ENCODE results near the gene ESD.

DNA sequence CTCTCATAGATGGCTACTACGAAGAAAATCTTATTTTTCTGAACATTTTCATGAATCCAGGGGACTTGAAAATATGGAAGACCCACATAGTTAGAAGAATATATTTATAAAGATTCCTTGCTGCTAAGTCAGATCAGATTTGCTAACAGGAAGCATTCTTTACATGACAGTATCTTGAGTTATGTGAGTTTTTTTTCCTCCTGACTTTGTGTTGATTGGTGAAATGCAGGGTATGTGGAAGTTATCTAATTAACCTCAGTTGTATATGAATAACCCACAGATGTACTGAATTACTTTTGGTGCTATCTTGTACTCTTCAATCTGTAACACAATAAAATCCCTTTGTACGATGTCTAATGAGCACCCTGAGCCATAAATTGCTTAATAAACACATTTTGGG lies 53.8 kb downstream of the ESD start:
- TF ChIP-seq POLR2A (IDR thresholded peaks at IDR 0.05; ENCODE audit: low read length) (no peak), GATA1 (IDR thresholded peaks at IDR 0.05; ENCODE audit: low read depth, low read length) (no peak)

Data from erythroblast (primary cell).